ENCODE results near the gene RFXANK. TPM values are rescaled to one million over a fixed set of nuclear protein-coding genes. Genes with fewer than 3 reads are reported as not detected.

RFXANK gene
- total and polyA plus RNA-seq, 8 donors: 21.0 to 111 (median 31.5) TPM

DNA sequence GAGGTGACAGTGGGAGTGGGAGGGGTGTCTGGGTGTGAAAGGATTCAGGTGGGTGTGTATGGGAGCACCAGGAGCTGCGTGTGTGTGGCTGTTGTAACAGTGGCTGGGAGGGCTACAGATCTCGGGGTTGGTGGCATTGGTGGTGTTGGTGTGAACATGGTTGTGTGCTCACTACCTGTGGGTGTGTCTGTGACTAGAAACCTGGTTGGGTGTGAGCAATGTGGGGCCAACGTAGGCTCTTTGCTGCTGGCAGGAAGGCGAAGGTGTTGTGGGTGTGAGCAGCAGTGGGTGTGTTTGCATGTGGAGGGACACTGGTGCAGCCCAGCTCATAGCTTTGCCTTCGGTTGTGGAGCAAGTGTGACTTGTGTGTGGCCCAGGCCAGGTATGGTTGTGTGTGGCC, 14.9 kb downstream of the RFXANK start:
- WGBS, 2 donors: 41 to 55% methylated on average over 5 of the region's 5 CpGs
- no peak for FAIRE-seq
- Histone ChIP-seq H3K27ac (no peak overlapping the region), H3K9me3 (no peaks in the 10 kb centered on the region), H3K36me3 (no peaks in the 10 kb centered on the region), H3K4me1 (peaks cover 0 to 7% (median 5%) of the 10 kb centered on the region in 3 donors), H3K4me3 (no peak overlapping the region), H3K27me3 (peaks cover 0 to 9% (median 0%) of the 10 kb centered on the region in 4 donors)
- intact Hi-C loops (cut with DNase I): no loop called here
- ATAC-seq: no peak
- no peak for DNase-seq
- no peak for TF ChIP-seq CTCF (IDR thresholded peaks at IDR 0.05)

- Histone ChIP-seq H3K27me3 (peaks cover 0 to 19% (median 2%) of the 10 kb centered on the region in 4 donors), H3K4me3 (no peak overlapping the region), H3K36me3 (no peaks in the 10 kb centered on the region), H3K4me1 (no peaks in the 10 kb centered on the region), H3K9me3 (no peaks in the 10 kb centered on the region), H3K27ac (no peak overlapping the region)
- DNase-seq: no peak
- ATAC-seq: no peak
- intact Hi-C loops (cut with DNase I): no loop called here
- TF ChIP-seq CTCF (IDR thresholded peaks at IDR 0.05): no peak
- no peak for FAIRE-seq
- WGBS, 2 donors: 51 to 57% methylated on average over 8 of the region's 8 CpGs
These were observed 15.8 kb downstream of the RFXANK start for GRCh38 chr19:19207637-19208572.

- no peaks in the 10 kb centered on the region for H3K9me3 ChIP-seq
- intact Hi-C loops (cut with DNase I): no loop called here
- H3K27me3 ChIP-seq: peaks cover 0 to 21% (median 2%) of the 10 kb centered on the region in 4 donors
- H3K4me3 ChIP-seq: no peak overlapping the region
- no peak for DNase-seq
- 41 to 42% methylated on average over 9 of the region's 9 CpGs for WGBS, 2 donors
- H3K36me3 ChIP-seq: no peaks in the 10 kb centered on the region
- no peaks in the 10 kb centered on the region for H3K4me1 ChIP-seq
- no peak for TF ChIP-seq CTCF (IDR thresholded peaks at IDR 0.05)
- no peak overlapping the region for H3K27ac ChIP-seq
- ATAC-seq: no peak
- FAIRE-seq: no peak
These were observed 17.3 kb downstream of the RFXANK start for GRCh38 chr19:19209372-19209771.

DNA sequence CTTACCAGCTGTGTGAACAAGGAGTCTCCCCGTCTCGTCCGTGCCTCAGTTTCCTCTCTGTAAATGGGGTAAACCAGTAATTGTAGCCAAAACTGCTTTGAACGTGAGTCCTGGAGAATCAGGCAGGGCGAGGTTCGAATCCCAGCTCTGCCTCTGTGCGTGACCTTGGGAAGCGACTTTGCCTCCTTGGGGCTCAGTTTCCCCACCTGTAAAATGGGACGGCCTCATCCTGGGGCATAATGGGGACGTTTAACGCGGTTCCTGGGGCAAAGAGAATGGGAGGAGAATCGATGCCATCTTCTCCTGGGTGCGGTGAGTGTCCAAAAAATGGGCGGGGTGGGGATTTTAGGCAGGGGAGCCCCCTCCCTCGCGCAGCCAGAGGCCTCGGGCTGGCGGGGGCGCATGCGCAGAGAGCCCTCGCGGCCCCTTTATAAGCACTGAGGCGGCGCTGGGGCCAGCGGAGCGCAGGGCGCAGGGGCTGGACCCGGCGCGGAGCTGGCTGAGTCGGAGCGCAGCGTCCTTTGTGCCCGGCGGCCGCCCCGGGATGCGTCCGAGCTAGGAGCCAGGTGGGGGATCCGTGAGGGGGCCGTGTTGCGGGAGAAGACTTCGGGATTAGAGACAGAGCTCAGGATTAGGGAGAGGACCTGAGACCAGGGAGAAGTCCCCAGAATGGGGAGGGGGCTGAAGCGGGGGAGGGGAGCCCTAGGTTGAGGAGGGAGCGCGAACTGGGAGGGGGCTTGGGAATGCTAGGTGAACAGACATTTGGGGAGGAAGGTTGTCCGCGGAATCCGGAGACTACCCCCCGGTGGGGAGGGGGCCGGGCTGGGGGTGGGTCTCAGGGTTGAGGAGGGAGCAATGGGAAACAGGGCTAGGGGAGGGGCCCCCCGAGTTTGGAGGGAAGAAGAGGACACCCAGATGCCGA, 19.7 kb downstream of the RFXANK start, which contains the start of gene NCAN:
NCAN (plus strand) TSS at position 460 of the 922 bp plus-strand sequence. CDS start 4,996 bp downstream, outside the sequence.
- ATAC-seq (no peak), DNase-seq (no peak), FAIRE-seq (no peak)
- Histone ChIP-seq H3K9me3 (no peaks in the 10 kb centered on the region), H3K4me3 (no peak within 1 kb of the TSS), H3K27ac (no peak within 1 kb of the TSS), H3K4me1 (no peaks in the 10 kb centered on the region), H3K36me3 (no peaks in the 10 kb centered on the region), H3K27me3 (peaks cover 0 to 21% (median 2%) of the 10 kb centered on the region in 4 donors)
- intact Hi-C loops (cut with DNase I): no loop called here
- 6 to 7% methylated on average over 47 to 54 of the region's 54 CpGs for whole genome bisulfite sequencing, 2 donors
- no peak for TF ChIP-seq CTCF (IDR thresholded peaks at IDR 0.05)
